Mucosa of descending colon (tissue), 3 donors: ENCODE measurements around the gene CCDC159. TPM values are rescaled to one million over a fixed set of nuclear protein-coding genes. Genes with fewer than 3 reads are reported as not detected.

Experiments
- ATAC-seq: fragments of 200-7000 bp; cut with Tn5 transposase; one replicate; pipeline ENCODE4 v1.9.1; 2020; ENCODE audit warnings: mild to moderate bottlenecking, moderate library complexity
- DNase-seq, 3 donors: peaks; one replicate each; pipeline ENCODE4 v3.0.0-alpha.2; 2020
- H3K36me3 ChIP-seq: fragments of 200-600 bp; one replicate; pipeline ENCODE4 v1.8.0; 2021; ENCODE audit warnings: low read depth, mild to moderate bottlenecking
- H3K4me1 ChIP-seq: fragments of 200-600 bp; one replicate; pipeline ENCODE4 v1.8.0; 2021; ENCODE audit warnings: low read depth, mild to moderate bottlenecking
- H3K4me3 ChIP-seq: fragments of 200-600 bp; one replicate; pipeline ENCODE4 v1.8.0; 2021; ENCODE audit warnings: mild to moderate bottlenecking
- H3K9me3 ChIP-seq: fragments of 200-600 bp; one replicate; pipeline ENCODE4 v1.8.0; 2021; ENCODE audit warnings: mild to moderate bottlenecking
- CTCF ChIP-seq: fragments of 200-600 bp; IDR thresholded peaks from one replicate; pipeline ENCODE4 v1.8.0; 2022; ENCODE audit warnings: antibody characterized with exemption, mild to moderate bottlenecking
- intact Hi-C, 2 donors: fragments of 100-400 bp; cut with DNase I in 1 of 2; cut with micrococcal nuclease in 1 of 2; formaldehyde crosslinking; loops; one replicate each; pipeline versions ENCODE4 v1.11.0 to v1.11.1; 2022; cut with DNase I, micrococcal nuclease
- total RNA-seq, 3 donors: library from RNA; stranded (reverse); fragmentation: NEBNext Ultra II Directional in 2 of 3; extraction: Animal tissue kit (Norgen Biotek cat#: 25700) in 2 of 3; gene quantifications; one replicate each; pipeline versions ENCODE4 v1.2.1 to v1.2.4, GENCODE V29; 2021 to 2023
- donor health status: DM: no; HTN: no; CAD: no; lungs with moderate emphysema.
- donor health status: DM: no; HTN: no; CAD: no.
- donor health status: DM: no; HTN: yes; CAD: no.

CCDC159 gene
- total RNA-seq, 3 donors from 2014 or later, result 27.4 to 40.5 (median 38.8) TPM

- ATAC-seq, result no peak
- Histone ChIP-seq H3K36me3 (no peaks in the 10 kb centered on the region), H3K9me3 (peaks cover 2% of the 10 kb centered on the region), H3K4me1 (no peaks in the 10 kb centered on the region), H3K4me3 (no peak overlapping the region)
- intact Hi-C loops, result no loop called here
- no peak for TF ChIP-seq CTCF
- no peak for DNase-seq
Observed at GRCh38 chr19:11390933-11391680, 44.8 kb downstream of the CCDC159 start.

DNA sequence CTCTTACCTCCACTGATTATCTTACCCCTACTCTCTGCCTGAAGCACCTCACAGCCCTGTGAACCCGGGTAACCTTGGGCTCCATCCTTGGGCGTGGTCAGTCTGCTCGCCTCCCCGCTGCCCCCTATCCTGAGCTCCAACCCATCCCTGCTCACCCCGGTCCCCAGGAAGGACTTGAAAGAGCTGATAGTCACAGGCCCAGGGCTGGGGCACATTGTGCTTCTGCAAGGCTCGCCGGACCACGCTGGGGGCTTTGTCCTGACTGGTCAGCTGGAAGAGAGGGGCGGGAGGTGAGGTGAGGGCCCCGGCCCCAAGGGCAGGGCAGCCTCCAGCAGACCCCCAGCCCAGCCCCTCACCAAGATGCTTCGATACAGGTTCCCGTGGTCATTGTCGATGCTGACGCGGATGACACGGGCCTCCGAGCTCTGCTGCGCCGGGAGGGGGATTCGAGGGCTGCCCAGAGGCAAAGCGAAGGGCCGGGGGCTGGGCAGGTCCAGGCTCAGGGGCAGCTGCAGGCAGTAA lies 50.8 kb downstream of the CCDC159 start:
- no peak for DNase-seq
- Histone ChIP-seq H3K4me3 (no peak overlapping the region), H3K9me3 (no peaks in the 10 kb centered on the region), H3K36me3 (no peaks in the 10 kb centered on the region), H3K4me1 (no peaks in the 10 kb centered on the region)
- intact Hi-C loops, result no loop called here
- ATAC-seq, result no peak
- TF ChIP-seq CTCF, result no peak

DNA sequence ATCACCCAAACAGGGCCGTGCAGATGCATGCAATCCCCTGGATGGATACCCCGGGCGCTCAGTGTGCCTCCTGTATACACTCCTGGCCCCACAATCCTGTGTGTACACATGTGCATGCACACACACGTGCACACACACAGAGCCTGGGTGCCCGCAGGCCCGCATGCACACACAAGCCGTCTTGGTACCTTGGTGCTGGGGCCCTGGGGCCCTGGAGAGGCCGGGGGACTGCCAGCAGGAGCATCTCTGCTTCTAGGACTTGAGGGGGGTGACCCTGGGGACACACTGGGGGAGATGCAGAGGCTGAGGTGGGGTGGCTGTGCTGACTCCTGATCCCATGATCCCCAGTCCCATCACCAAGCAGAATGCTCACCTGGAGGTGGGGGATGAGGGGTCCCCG lies 53.3 kb downstream of the CCDC159 start:
- DNase-seq, result no peak
- TF ChIP-seq CTCF, result no peak
- H3K4me3 ChIP-seq, result no peak overlapping the region
- H3K9me3 ChIP-seq, result no peaks in the 10 kb centered on the region
- no peaks in the 10 kb centered on the region for H3K4me1 ChIP-seq
- no peak for ATAC-seq
- no peaks in the 10 kb centered on the region for H3K36me3 ChIP-seq
- intact Hi-C loops, result no loop called here

GRCh38 chr19:11400798-11401197 lies 54.5 kb downstream of the CCDC159 start:
- Histone ChIP-seq H3K36me3 (no peaks in the 10 kb centered on the region), H3K4me1 (no peaks in the 10 kb centered on the region), H3K9me3 (no peaks in the 10 kb centered on the region), H3K4me3 (no peak overlapping the region)
- DNase-seq (no peak), ATAC-seq (no peak)
- intact Hi-C loops, result no loop called here
- TF ChIP-seq CTCF, result no peak

GRCh38 chr19:11401808-11402543 lies 55.7 kb downstream of the CCDC159 start:
- H3K4me3 ChIP-seq, result no peak overlapping the region
- DNase-seq (no peak), ATAC-seq (no peak)
- no peaks in the 10 kb centered on the region for H3K36me3 ChIP-seq
- TF ChIP-seq CTCF, result no peak
- intact Hi-C loops, result no loop called here
- no peaks in the 10 kb centered on the region for H3K9me3 ChIP-seq
- no peaks in the 10 kb centered on the region for H3K4me1 ChIP-seq

Other genes with a start within 250 kb of the CCDC159 start
- gene SPC24, start 190.7 kb upstream of the CCDC159 start, total RNA-seq, result 10 to 100 TPM in 1 of 3 donors, 1 to 10 TPM in 2; 2.8 to 15.8 (median 3.8) TPM
- 100 to 1,000 TPM in 1 of 3 donors, 10 to 100 TPM in 2; 28.0 to 562 (median 77.5) TPM for gene KANK2, start 149.0 kb upstream of the CCDC159 start, total RNA-seq
- gene ANGPTL8, start 106.9 kb upstream of the CCDC159 start, total RNA-seq, result not detected
- gene DOCK6, start 84.0 kb upstream of the CCDC159 start, total RNA-seq, result 10 to 100 TPM; 62.4 to 94.7 (median 62.8) TPM
- not detected for gene TSPAN16, start 50.4 kb upstream of the CCDC159 start, total RNA-seq
- gene RAB3D, start 6.9 kb upstream of the CCDC159 start, total RNA-seq, result 10 to 100 TPM; 21.0 to 34.9 (median 33.9) TPM
- gene TMEM205, start 251 bp upstream of the CCDC159 start, total RNA-seq, result 10 to 100 TPM; 37.3 to 61.8 (median 55.7) TPM
- 10 to 100 TPM in 1 of 3 donors, 1 to 10 TPM in 2; 5.1 to 32.8 (median 7.4) TPM for gene PLPPR2, start 8.9 kb downstream of the CCDC159 start, total RNA-seq
- gene SWSAP1, start 28.1 kb downstream of the CCDC159 start, total RNA-seq, result 1 to 10 TPM; 2.5 to 3.4 (median 3.3) TPM
- 1 to 10 TPM; 2.8 to 4.7 (median 3.6) TPM for gene EPOR, start 37.8 kb downstream of the CCDC159 start, total RNA-seq
- gene RGL3, start 72.8 kb downstream of the CCDC159 start, total RNA-seq, result 10 to 100 TPM; 10.7 to 15.1 (median 11.0) TPM
- under 1 TPM in 2 of 3 donors, not detected in 1; 0.14 to 0.28 TPM for gene ODAD3, start 88.6 kb downstream of the CCDC159 start, total RNA-seq
- 100 to 1,000 TPM; 249 to 337 (median 302) TPM for gene PRKCSH, start 89.1 kb downstream of the CCDC159 start, total RNA-seq
- gene ELAVL3, start 134.5 kb downstream of the CCDC159 start, total RNA-seq, result 1 to 10 TPM in 1 of 3 donors, under 1 TPM in 1, not detected in 1; 0.51 to 2.5 TPM
- gene ZNF653, start 159.3 kb downstream of the CCDC159 start, total RNA-seq, result 10 to 100 TPM; 10.4 to 13.5 (median 10.9) TPM
- gene ECSIT, start 182.6 kb downstream of the CCDC159 start, total RNA-seq, result 10 to 100 TPM; 57.9 to 69.6 (median 59.1) TPM
- gene CNN1, start 192.3 kb downstream of the CCDC159 start, total RNA-seq, result 1,000 to 10,000 TPM in 1 of 3 donors, 10 to 100 TPM in 2; 19.3 to 1,130 (median 71.6) TPM
- gene ELOF1, start 212.7 kb downstream of the CCDC159 start, total RNA-seq, result 10 to 100 TPM; 33.7 to 47.4 (median 42.6) TPM
- 10 to 100 TPM; 24.3 to 35.1 (median 24.9) TPM for gene ACP5, start 231.1 kb downstream of the CCDC159 start, total RNA-seq